IPS-15b (cell line): ENCODE measurements around the gene PPRC1.
A peak's percentile ranks its signal among the peaks of the same experiment; 100 is the strongest.

Experiments used
- H3K27me3 ChIP-seq: one replicate; pipeline ENCODE4 v1.6.1; 2013; ENCODE audit warnings: low read length; ENCODE audit not compliant: control insufficient read depth, insufficient read depth
- H3K36me3 ChIP-seq: one replicate; pipeline ENCODE4 v1.6.1; 2013; ENCODE audit warnings: low read length; ENCODE audit not compliant: control insufficient read depth, insufficient read depth
- H3K4me1 ChIP-seq: one replicate; pipeline ENCODE4 v1.6.1; 2013; ENCODE audit warnings: mild to moderate bottlenecking, low read length; ENCODE audit not compliant: control insufficient read depth, insufficient read depth
- H3K4me3 ChIP-seq: one replicate; pipeline ENCODE4 v1.5.1; 2013; ENCODE audit warnings: low read depth, low read length
- H3K9ac ChIP-seq: one replicate; pipeline ENCODE4 v1.6.1; 2013; ENCODE audit warnings: low read depth, mild to moderate bottlenecking, low read length
- H3K9me3 ChIP-seq: one replicate; pipeline ENCODE4 v1.6.1; 2013; ENCODE audit warnings: mild to moderate bottlenecking, low read length; ENCODE audit not compliant: control insufficient read depth, insufficient read depth

Gene PPRC1

GRCh38 chr10:102153093-102153620 is 20.3 kb downstream of the PPRC1 start:
- Histone ChIP-seq H3K4me3 (peak overlapping the region; percentile 99), H3K36me3 (peaks cover 49% of the 10 kb centered on the region)

GRCh38 chr10:102154466-102155116 is 21.8 kb downstream of the PPRC1 start:
- Histone ChIP-seq H3K4me3 (no peak overlapping the region), H3K36me3 (peaks cover 51% of the 10 kb centered on the region), H3K9ac (no peak overlapping the region), H3K27me3 (no peaks in the 10 kb centered on the region), H3K4me1 (peaks cover 5% of the 10 kb centered on the region), H3K9me3 (no peaks in the 10 kb centered on the region)

More at GRCh38 chr10:102153093-102153620, 20.3 kb downstream of the PPRC1 start:
- peaks cover 5% of the 10 kb centered on the region for H3K4me1 ChIP-seq
- no peaks in the 10 kb centered on the region for H3K27me3 ChIP-seq
- H3K9me3 ChIP-seq = no peaks in the 10 kb centered on the region
- peak overlapping the region; percentile 100 for H3K9ac ChIP-seq

DNA sequence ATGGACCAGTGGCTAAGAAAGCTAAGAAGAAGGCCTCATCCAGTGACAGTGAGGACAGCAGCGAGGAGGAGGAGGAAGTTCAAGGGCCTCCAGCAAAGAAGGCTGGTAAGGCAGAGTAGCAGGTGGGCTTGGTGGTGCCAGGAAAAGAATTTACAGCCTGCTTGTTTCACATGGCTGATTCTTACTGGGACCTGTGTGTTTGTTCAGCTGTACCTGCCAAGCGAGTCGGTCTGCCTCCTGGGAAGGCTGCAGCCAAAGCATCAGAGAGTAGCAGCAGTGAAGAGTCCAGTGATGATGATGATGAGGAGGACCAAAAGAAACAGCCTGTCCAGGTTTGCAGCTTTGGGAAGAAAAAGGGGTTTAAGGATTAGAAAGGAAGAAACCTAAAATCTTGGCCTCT is 24.4 kb downstream of the PPRC1 start:
- Histone ChIP-seq H3K9ac (no peak overlapping the region), H3K27me3 (no peaks in the 10 kb centered on the region), H3K4me3 (no peak overlapping the region), H3K36me3 (peaks cover 67% of the 10 kb centered on the region), H3K4me1 (no peaks in the 10 kb centered on the region), H3K9me3 (no peaks in the 10 kb centered on the region)

DNA sequence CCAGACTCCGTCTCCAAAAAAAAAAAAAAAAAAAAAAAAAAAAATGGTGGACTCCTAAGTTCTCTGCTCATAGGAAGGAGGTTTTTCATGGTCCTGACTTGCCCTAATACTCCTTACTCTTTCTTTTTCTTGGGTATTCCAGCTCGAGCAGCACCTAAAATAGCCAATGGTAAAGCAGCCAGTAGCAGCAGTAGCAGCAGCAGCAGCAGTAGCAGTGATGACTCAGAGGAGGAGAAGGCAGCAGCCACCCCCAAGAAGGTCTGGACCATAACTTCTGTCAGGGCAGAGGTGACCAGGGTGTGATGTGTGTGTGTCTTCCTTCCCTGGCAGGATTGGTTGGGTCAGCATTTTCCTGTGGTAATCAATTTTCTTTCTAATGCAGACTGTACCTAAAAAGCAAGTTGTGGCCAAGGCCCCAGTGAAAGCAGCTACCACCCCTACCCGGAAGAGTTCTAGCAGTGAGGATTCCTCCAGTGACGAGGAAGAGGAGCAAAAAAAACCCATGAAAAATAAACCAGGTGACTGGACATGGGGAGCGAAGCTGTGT is 26.3 kb downstream of the PPRC1 start:
- Histone ChIP-seq H3K9me3 (no peaks in the 10 kb centered on the region), H3K27me3 (no peaks in the 10 kb centered on the region), H3K36me3 (peaks cover 72% of the 10 kb centered on the region), H3K4me3 (no peak overlapping the region), H3K9ac (no peak overlapping the region), H3K4me1 (peaks cover 5% of the 10 kb centered on the region)

GRCh38 chr10:102159831-102160230 is 27.0 kb downstream of the PPRC1 start:
- no peak overlapping the region for H3K4me3 ChIP-seq
- no peak overlapping the region for H3K9ac ChIP-seq
- H3K9me3 ChIP-seq = no peaks in the 10 kb centered on the region
- peaks cover 72% of the 10 kb centered on the region for H3K36me3 ChIP-seq
- peaks cover 5% of the 10 kb centered on the region for H3K4me1 ChIP-seq
- no peaks in the 10 kb centered on the region for H3K27me3 ChIP-seq

DNA sequence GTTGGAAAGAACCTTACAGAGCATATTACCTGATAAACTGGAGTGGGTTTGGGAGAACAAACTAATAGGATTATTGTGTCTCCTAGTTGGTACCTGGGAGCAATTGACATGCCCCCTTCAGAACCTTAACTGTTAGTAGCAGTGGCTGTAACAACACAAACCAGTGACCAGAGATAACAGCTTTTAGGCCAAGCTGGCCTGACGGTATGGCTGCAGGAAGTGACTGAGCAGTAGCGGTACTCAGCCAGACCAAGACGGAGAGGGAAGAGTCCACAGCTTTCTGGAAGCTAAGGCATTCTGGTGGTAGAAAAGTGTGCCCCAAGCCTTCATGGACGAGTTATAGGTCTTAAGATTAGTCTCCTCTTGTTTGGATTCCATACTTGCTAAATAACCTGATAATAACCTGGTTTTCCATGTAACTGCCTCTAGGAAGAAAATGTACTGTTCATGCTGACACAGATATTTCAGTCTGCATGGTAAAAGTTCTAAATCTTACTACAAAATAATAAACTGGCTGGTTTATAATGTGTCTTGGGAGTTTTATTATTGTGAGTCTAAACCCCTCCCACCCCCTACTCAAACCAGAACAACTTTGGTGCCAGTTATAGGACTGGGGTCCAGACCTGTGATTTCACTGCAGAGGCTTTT is 30.6 kb downstream of the PPRC1 start:
- H3K27me3 ChIP-seq = no peaks in the 10 kb centered on the region
- peaks cover 46% of the 10 kb centered on the region for H3K36me3 ChIP-seq
- H3K4me3 ChIP-seq = no peak overlapping the region
- H3K4me1 ChIP-seq = peaks cover 5% of the 10 kb centered on the region
- H3K9me3 ChIP-seq = no peaks in the 10 kb centered on the region
- H3K9ac ChIP-seq = no peak overlapping the region

GRCh38 chr10:102167861-102168260 is 35.0 kb downstream of the PPRC1 start:
- Histone ChIP-seq H3K27me3 (peaks cover 3% of the 10 kb centered on the region), H3K9me3 (no peaks in the 10 kb centered on the region), H3K9ac (no peak overlapping the region), H3K4me3 (no peak overlapping the region), H3K4me1 (peaks cover 5% of the 10 kb centered on the region), H3K36me3 (peaks cover 8% of the 10 kb centered on the region)

- H3K9ac ChIP-seq = no peak overlapping the region
- peaks cover 3% of the 10 kb centered on the region for H3K27me3 ChIP-seq
- no peaks in the 10 kb centered on the region for H3K4me1 ChIP-seq
- no peak overlapping the region for H3K4me3 ChIP-seq
- no peaks in the 10 kb centered on the region for H3K36me3 ChIP-seq
- no peaks in the 10 kb centered on the region for H3K9me3 ChIP-seq
Observed at GRCh38 chr10:102170602-102171001, 37.8 kb downstream of the PPRC1 start.

GRCh38 chr10:102172288-102172687 is 39.4 kb downstream of the PPRC1 start:
- Histone ChIP-seq H3K9me3 (no peaks in the 10 kb centered on the region), H3K36me3 (no peaks in the 10 kb centered on the region), H3K4me3 (no peak overlapping the region), H3K4me1 (no peaks in the 10 kb centered on the region), H3K9ac (no peak overlapping the region), H3K27me3 (peaks cover 3% of the 10 kb centered on the region)

- Histone ChIP-seq H3K9me3 (no peaks in the 10 kb centered on the region), H3K36me3 (no peaks in the 10 kb centered on the region), H3K4me1 (no peaks in the 10 kb centered on the region), H3K27me3 (peaks cover under 1% of the 10 kb centered on the region), H3K4me3 (no peak overlapping the region), H3K9ac (no peak overlapping the region)
Observed at GRCh38 chr10:102175415-102175814, 42.6 kb downstream of the PPRC1 start.

DNA sequence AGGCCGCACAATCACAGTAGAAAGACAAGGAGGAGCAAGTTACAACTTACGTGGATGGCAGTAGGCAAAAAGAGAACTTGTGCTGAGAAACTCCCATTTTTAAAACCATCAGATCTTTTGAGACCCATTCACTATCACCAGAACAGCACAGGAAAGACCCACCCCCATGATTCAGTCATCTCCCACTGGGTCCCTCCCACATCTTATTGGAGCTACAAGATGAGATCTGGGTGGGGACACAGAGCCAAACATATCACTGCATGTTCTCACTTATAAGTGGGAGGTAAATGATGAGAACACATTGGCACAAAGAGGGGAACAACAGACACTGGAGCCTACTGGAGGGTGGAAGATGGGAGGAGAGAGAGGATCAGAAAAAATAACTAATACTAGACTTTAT is 51.8 kb downstream of the PPRC1 start:
- Histone ChIP-seq H3K9ac (no peak overlapping the region), H3K36me3 (no peaks in the 10 kb centered on the region), H3K9me3 (peaks cover 4% of the 10 kb centered on the region), H3K27me3 (no peaks in the 10 kb centered on the region), H3K4me1 (no peaks in the 10 kb centered on the region), H3K4me3 (no peak overlapping the region)

GRCh38 chr10:102185272-102185671 is 52.4 kb downstream of the PPRC1 start:
- H3K36me3 ChIP-seq = no peaks in the 10 kb centered on the region
- H3K27me3 ChIP-seq = no peaks in the 10 kb centered on the region
- no peaks in the 10 kb centered on the region for H3K4me1 ChIP-seq
- no peak overlapping the region for H3K9ac ChIP-seq
- no peak overlapping the region for H3K4me3 ChIP-seq
- H3K9me3 ChIP-seq = peaks cover 4% of the 10 kb centered on the region
